HG03196 (cell line): ENCODE measurements around the gene RAB11B.
"Not testable (repeated sequence)": the region's sequence is repeated elsewhere in the genome, so short reads cannot be mapped to it uniquely, and the experiment has no call there.

Source experiments
- ATAC-seq: cut with Tn5 transposase; IDR thresholded peaks from one replicate; pipeline ENCODE4 v1.9.1; 2021; ENCODE audit not compliant: unreplicated experiment

RAB11B gene

GRCh38 chr19:8393192-8393870 is 3.2 kb downstream of the RAB11B start:
- no peak for ATAC-seq

- ATAC-seq, result no peak
Measured at GRCh38 chr19:8393871-8394250, 3.7 kb downstream of the RAB11B start.

GRCh38 chr19:8395621-8396082 is 5.5 kb downstream of the RAB11B start:
- no peak for ATAC-seq

GRCh38 chr19:8396185-8396562 is 6.0 kb downstream of the RAB11B start:
- ATAC-seq, result no peak

- ATAC-seq, result no peak
Measured at GRCh38 chr19:8396563-8397203, 6.5 kb downstream of the RAB11B start.

- no peak for ATAC-seq
Measured at GRCh38 chr19:8397271-8397670, 7.1 kb downstream of the RAB11B start.

- ATAC-seq, result no peak
Measured at GRCh38 chr19:8397746-8398310, 7.7 kb downstream of the RAB11B start.

- no peak for ATAC-seq
Measured at GRCh38 chr19:8398311-8398771, 8.2 kb downstream of the RAB11B start.

GRCh38 chr19:8399681-8400188 is 9.6 kb downstream of the RAB11B start:
- no peak for ATAC-seq

GRCh38 chr19:8401981-8402411 is 11.8 kb downstream of the RAB11B start:
- ATAC-seq, result no peak

- no peak for ATAC-seq
Measured at GRCh38 chr19:8403098-8403819, 13.1 kb downstream of the RAB11B start.

GRCh38 chr19:8403820-8404109 is 13.6 kb downstream of the RAB11B start:
- no peak for ATAC-seq

GRCh38 chr19:8404391-8405151 is 14.4 kb downstream of the RAB11B start:
- ATAC-seq, result no peak

GRCh38 chr19:8410718-8411117 is 20.6 kb downstream of the RAB11B start:
- ATAC-seq, result not testable (repeated sequence)

- ATAC-seq, result peak; percentile 99
Measured at GRCh38 chr19:8412783-8413628, 22.8 kb downstream of the RAB11B start, which contains the start of gene MARCHF2. MARCHF2 (plus strand) TSS chr19:8413305; CDS start chr19:8421841, 8,536 bp downstream.

- no peak for ATAC-seq
Measured at GRCh38 chr19:8413629-8413995, 23.5 kb downstream of the RAB11B start.

GRCh38 chr19:8416796-8417195 is 26.6 kb downstream of the RAB11B start:
- no peak for ATAC-seq

GRCh38 chr19:8421484-8422461 is 31.6 kb downstream of the RAB11B start:
- ATAC-seq, result no peak

- no peak for ATAC-seq
Measured at GRCh38 chr19:8423817-8424223, 33.7 kb downstream of the RAB11B start.
